ENCODE measurements around the gene BEND6. TPM values are rescaled to one million over a fixed set of nuclear protein-coding genes. Genes with fewer than 3 reads are reported as not detected.

BEND6 gene
- total and polyA plus RNA-seq, 2 of the 4 experiments (the other 2 are of a cell fraction): 4.1 to 9.7 TPM

GRCh38 chr6:57002197-57002596 is 47.3 kb downstream of the BEND6 start:
- TF ChIP-seq CHD1 (IDR thresholded peaks at IDR 0.05; ENCODE audit: low read depth, low read length) (no peak), MAZ (IDR thresholded peaks at IDR 0.05; ENCODE audit: borderline replicate concordance, low read depth, low read length) (no peak), RAD21 (IDR thresholded peaks at IDR 0.05; ENCODE audit: low read length) (no peak), MAFK (IDR thresholded peaks at IDR 0.05; ENCODE audit: low read depth, low read length) (no peak), USF2 (IDR thresholded peaks at IDR 0.05; ENCODE audit: low read depth, low read length) (no peak), MXI1 (IDR thresholded peaks at IDR 0.05; ENCODE audit: borderline replicate concordance, low read depth, low read length) (no peak), RFX5 (IDR thresholded peaks at IDR 0.05; ENCODE audit: low read depth, low read length) (no peak), CEBPB (IDR thresholded peaks at IDR 0.05; ENCODE audit: low read depth, low read length) (no peak), NFE2L2 (IDR thresholded peaks at IDR 0.05; ENCODE audit: low read depth, low read length) (no peak), POLR2A (IDR thresholded peaks at IDR 0.05; ENCODE audit: low read depth, low read length) (no peak), FOS (IDR thresholded peaks at IDR 0.05; ENCODE audit: low read depth, low read length) (no peak), SMC3 (IDR thresholded peaks at IDR 0.05; ENCODE audit: low read depth, low read length) (no peak), BHLHE40 (IDR thresholded peaks at IDR 0.05; ENCODE audit: low read depth, low read length) (no peak), RCOR1 (IDR thresholded peaks at IDR 0.05; ENCODE audit: insufficient replicate concordance, low read length) (no peak), CTCF (conservative IDR thresholded peaks at IDR 0.05; ENCODE audit: low read depth, low read length) (no peak)
- TF ChIP-seq, protein P1, sequence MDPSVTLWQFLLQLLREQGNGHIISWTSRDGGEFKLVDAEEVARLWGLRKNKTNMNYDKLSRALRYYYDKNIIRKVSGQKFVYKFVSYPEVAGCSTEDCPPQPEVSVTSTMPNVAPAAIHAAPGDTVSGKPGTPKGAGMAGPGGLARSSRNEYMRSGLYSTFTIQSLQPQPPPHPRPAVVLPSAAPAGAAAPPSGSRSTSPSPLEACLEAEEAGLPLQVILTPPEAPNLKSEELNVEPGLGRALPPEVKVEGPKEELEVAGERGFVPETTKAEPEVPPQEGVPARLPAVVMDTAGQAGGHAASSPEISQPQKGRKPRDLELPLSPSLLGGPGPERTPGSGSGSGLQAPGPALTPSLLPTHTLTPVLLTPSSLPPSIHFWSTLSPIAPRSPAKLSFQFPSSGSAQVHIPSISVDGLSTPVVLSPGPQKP (IDR thresholded peaks at IDR 0.05; ENCODE audit: borderline replicate concordance, low read depth, low read length): no peak
- BruUV-seq (replicated peaks): no TSS peak
- no peak overlapping the region for H4K5ac ChIP-seq (ENCODE audit: low read depth, low read length)
- no peak overlapping the region for H2BK15ac ChIP-seq (ENCODE audit: low read depth, low read length)
- no peak overlapping the region for H2BK20ac ChIP-seq (ENCODE audit: low read depth, low read length)
- H4K91ac ChIP-seq (ENCODE audit: insufficient read depth, low read depth, low read length): no peak overlapping the region
- no peak overlapping the region for H2AFZ ChIP-seq (replicated peaks; ENCODE audit: low read length, poor library complexity)
- H2BK5ac ChIP-seq (ENCODE audit: low read depth, low read length, poor library complexity, severe bottlenecking): no peak overlapping the region
- no peak overlapping the region for H3K18ac ChIP-seq (ENCODE audit: low read depth, low read length)
- no peak overlapping the region for H3K27ac ChIP-seq (ENCODE audit: insufficient read depth, low read length)
- H3K4me1 ChIP-seq (ENCODE audit: control insufficient read depth, insufficient read depth, low read length): no peaks in the 10 kb centered on the region
- in situ Hi-C loops (cut with MboI; ENCODE audit: low sequenced_read_pairs): no loop called here
- no peaks in the 10 kb centered on the region for H4K20me1 ChIP-seq (ENCODE audit: insufficient read depth, low read length)
- no peak overlapping the region for H3K4ac ChIP-seq (ENCODE audit: low read depth, low read length)
- no peak overlapping the region for H2AK9ac ChIP-seq (replicated peaks; ENCODE audit: low read depth, low read length, poor library complexity)
- H2BK120ac ChIP-seq (ENCODE audit: low read depth, low read length): no peak overlapping the region
- no peak overlapping the region for H3K56ac ChIP-seq (ENCODE audit: extremely low read depth, insufficient read depth, low read length)
- no peak overlapping the region for H3K4me2 ChIP-seq (ENCODE audit: low read depth, low read length)
- intact Hi-C loops (cut with micrococcal nuclease): no loop called here
- no peaks in the 10 kb centered on the region for H3K27me3 ChIP-seq (ENCODE audit: control insufficient read depth, insufficient read depth, low read length)
- dilution Hi-C loops (cut with HindIII; ENCODE audit: low sequenced_read_pairs, unreplicated experiment): no loop called here
- no peak overlapping the region for H4K8ac ChIP-seq (ENCODE audit: low read depth in 2 of 2, low read length in 2 of 2)
- H3K9me3 ChIP-seq (ENCODE audit: control insufficient read depth, insufficient read depth, low read length): peaks cover 7% of the 10 kb centered on the region
- H3K9me1 ChIP-seq (ENCODE audit: insufficient read depth, low read length): no peaks in the 10 kb centered on the region
- no peak overlapping the region for H3K23ac ChIP-seq (ENCODE audit: low read depth, low read length)
- ChIA-PET POLR2A (ENCODE audit: unreplicated experiment) (no interaction called here), CTCF (no interaction called here)
- no peak overlapping the region for H3K14ac ChIP-seq (replicated peaks; ENCODE audit: low read depth, low read length)
- no peak overlapping the region for H3K4me3 ChIP-seq (ENCODE audit: insufficient read depth, low read depth, low read length)
- no peak for ATAC-seq (ENCODE audit: low read depth)
- no peak for DNase-seq
- H2AK5ac ChIP-seq (ENCODE audit: low read depth, low read length): no peak overlapping the region
- no peaks in the 10 kb centered on the region for H3K79me1 ChIP-seq (ENCODE audit: low read depth in 1 of 2, low read length in 2 of 2)
- no peak overlapping the region for H3K9ac ChIP-seq (ENCODE audit: low read depth, low read length)
- H3K36me3 ChIP-seq (ENCODE audit: control insufficient read depth, insufficient read depth, low read length): peaks cover 3% of the 10 kb centered on the region; the same call in 1 of the 2 replicates

Data from IMR-90 (cell line).